ENCODE data around the gene COL18A1.

DNA sequence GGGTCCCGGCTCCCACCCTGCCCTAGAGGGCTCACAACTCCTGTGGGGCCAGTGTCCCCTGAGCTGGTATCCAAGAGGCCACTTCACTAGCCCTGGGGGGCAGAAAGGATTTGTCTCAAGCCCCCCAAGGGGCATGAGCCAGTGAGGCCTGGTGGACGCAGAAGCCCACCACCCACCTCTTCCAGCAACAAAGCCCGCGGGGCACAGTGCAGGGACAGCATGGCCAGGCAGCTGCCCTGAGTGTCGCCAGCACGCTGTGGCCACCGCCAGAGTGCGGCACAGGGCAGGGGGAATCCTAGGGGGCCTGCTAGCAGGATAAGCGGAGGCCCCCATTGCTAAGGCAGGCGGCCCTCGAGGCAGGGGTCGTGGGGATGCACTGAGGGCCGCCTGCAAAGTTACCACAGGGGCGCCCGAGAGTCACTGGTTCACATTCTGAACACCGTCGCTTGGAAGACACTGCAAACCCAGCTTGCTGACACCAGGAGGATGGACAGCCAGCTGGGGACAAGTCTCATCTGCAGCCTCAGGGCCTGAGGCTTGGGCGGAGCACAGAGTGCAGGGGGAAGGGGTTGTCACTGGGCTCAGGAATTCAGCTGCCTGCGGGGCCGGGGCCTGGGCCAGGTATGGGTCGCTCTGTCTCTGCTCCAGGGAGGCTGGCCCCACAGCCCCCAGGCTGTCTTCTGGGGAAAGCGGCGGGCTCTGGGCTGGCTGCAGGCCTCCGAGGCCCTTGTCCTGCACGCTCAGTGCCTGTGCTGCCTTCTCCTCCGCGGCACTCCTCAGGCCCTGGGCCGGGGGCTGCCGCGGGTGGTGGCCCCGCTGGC, 110.5 kb downstream of the COL18A1 start:
- TF ChIP-seq SUZ12 (IDR thresholded peaks at IDR 0.05) (no peak), SP1 (IDR thresholded peaks at IDR 0.05) (no peak)

All from HEK293T (cell line).